ENCODE results near the gene ARL15.

Gene ARL15

DNA sequence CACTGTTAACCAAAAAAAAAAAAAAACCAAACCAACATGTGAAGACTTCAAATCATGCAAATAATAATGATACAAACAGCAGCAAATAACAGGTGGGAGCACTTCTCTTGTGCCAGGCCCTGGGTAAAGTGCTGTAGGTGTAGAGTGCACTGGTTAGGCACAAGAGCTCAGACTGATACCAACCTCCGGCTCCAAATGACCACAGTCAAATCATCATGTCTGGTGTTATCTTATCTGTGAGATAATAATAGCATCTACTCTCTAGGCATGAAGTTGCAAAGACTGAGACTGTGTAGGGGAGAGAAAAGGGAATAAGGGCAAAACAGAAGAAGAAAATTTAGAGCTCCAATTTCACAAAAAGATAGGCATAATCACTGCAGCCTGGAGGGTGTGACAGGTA, 159.5 kb downstream of the ARL15 start:
- DNase-seq (ENCODE audit: low spot score), result no peak

DNA sequence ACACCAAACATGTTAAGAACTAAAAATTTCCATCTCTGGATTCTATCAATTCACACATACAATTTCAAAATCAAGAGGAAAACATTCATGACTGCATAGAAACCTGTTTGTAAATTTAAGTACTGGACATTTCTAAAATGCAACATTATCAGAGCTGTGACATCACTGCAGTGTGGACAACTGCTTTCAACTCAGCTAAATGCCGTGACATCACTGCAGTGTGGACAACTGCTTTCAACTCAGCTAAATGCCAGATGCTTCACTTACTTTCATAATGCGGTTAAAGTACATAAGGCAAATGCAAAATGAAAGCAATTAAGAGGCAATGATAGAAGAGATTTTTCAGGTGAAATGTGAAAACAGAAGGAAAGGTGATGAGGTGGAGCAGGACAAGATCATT, 161.5 kb downstream of the ARL15 start:
- no peak for DNase-seq (ENCODE audit: low spot score)

DNA sequence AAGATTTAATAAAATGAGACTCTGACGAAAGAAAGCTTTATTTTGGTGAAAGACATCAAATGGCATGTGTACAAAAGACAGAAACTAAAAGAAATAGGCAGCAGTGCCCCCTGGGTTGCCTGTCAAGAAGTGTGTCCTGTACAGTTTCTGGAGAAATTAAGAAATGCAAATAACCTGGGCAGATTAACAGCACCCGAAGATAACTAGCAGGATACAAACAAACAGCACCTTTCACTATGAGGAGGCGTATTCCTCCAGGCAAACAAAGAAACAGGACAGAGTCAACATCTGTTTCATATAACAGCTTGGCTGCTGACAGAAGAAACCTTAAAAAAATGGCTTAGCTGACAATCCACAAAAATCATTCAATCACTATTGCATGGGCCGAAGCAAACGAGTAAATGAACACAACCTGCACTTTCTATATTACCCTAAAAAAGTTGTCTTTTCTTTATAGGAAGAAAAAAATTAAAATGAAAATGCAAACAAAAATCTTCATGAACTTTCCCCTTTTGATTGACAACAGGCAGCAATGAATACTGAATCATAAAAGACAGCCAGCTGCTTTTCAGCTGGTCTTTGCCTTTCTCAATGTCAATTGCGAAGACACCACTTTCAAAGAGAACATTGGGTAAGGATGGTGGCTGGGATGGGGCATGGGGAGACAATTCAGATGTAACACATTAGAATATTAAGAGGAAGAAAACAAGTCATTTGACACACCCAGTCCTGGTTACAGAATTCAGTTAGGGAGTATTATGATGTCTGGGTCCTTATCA, 162.1 kb downstream of the ARL15 start:
- no peak for DNase-seq (ENCODE audit: low spot score)

DNA sequence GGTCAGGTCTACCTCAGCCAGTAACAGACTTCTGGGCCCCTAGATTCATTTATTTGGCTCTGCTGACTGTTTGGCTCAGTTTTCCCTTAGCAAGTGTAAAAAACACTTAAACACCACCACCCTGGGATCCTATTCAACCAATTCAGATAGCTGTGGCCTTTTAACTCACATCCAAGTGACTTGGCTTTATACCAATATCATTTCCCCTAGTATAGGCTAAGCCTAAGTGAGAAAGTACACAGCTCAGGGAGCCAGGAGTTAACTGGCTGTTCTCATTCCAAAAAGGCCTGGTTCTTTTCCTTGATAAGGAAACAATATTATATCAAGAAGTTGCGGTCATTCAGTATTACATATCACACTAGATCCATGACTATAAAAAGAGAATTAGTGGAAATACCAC, 163.5 kb downstream of the ARL15 start:
- no peak for DNase-seq (ENCODE audit: low spot score)

DNA sequence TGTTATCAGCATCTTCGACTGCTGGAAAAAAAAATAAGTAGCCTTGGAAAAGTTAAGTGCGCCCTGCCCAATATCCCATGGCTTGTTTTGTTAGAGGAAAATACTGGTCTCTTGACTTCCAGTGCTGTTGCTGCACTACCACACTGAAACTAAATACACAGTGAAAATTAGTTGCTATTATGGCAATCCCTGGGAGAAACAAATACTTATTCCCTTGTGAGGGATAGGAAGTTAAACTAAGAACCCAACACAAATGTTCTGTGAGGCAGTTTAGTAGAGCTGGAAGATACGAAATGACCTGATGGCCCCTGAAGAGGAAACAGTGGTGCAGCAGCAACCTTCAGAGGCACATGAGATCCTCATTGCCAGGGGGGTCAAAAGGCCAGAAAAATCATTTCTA, 164.0 kb downstream of the ARL15 start:
- DNase-seq (ENCODE audit: low spot score), result no peak

DNA sequence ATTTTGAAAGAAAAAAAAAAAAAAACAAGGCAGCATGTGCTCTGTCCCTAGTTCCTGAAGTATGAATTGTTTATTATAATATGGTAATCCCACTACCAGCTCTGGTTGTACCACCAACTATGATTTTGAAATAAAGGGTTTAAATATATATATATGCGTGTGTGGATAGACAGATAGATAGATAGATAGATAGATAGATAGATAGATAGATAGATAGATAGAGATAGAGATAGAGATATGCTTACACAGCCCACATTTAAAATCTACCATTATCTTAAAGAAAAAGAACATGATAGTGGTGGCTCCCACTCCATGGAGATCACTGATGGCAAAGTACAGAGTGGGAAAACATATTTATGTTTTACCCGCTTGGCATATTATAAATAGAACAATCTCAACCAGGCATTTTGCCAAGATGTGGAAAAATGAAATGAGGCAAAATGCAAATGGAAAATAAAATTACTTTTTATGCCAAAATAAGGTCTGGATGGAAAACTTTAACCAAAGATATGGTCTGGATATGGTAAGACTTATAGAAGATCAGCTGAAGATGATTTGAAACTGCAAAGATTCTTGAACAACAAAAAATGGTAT, 170.0 kb downstream of the ARL15 start:
- DNase-seq (ENCODE audit: low spot score), result no peak

DNA sequence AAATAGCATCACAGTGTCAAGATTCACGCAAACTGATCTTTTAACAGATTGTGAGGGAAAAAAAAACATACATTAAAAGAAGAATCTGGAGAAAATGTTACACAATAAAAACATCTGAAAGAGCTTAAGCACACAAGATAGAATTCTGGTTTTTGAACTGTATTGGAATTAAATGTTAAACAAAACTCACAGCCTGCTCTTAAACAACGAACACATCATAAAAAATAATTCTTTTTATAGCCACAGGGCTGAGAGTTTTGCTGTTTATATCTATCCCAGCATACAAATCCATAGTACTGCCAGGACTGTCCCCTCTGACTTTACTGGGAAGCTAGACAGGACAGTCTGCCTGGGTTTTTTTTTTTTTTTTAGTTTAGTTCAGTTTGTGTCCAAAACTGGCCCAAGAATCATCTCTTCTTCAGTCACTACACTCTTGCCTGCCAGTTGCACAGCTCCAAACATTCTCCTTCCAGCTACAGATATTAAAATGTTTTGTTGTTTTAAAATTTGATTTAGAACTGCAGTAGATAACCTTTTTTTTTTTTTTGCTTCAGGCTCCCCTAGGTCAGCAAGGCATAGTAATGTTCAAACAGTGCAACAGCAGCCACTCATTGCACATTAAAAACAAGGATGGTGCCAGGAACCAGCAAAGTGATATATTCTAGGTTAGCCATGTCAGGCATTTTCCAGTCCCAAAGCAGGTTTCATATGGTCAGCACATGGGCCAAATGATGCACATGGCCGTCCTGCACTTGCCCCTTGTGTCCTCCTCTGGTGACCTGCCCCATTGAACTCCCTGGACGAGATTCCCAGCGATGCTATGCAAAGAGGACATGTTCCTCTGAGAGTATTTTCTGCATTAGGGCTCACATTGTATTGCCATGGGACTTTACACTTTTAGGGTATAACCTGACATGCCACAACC, 173.6 kb downstream of the ARL15 start:
- DNase-seq (ENCODE audit: low spot score), result no peak

DNA sequence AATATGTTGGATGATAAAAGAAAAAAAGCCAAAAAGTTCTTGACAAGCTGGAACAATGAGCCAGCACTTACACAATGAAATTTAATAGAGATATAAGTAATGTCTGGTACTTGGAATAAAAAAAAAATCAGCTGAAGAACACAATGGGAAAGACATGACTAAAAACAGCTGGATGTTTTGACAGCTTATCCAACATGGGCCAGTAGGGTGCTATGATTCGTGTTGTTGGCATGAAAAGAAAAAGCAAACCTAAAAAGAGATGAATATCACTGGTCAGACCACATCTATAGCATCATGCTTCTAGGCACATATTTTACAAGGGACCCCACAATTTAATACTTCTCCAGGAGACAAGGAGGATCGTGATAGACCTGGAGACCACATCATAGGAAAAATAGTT, 175.3 kb downstream of the ARL15 start:
- DNase-seq (ENCODE audit: low spot score), result no peak

DNA sequence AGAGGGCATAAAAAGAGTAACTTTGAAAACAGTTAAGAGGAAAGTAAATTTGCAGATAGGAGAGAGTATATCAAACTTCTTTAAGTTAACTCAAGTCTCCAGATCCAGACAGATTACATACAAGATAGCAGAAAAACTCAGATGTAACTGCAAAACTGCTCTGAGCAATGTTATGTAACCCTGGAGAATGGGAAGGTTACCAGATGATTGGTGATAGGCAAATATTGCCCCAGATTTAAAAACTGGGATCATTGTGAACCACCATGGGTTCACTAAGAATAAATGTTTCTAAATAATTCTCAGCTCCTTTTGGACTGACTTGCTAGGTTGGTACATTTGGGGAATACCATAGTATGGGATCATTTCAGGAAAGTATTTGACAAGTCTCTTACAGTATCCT, 176.5 kb downstream of the ARL15 start:
- DNase-seq (ENCODE audit: low spot score), result no peak

DNA sequence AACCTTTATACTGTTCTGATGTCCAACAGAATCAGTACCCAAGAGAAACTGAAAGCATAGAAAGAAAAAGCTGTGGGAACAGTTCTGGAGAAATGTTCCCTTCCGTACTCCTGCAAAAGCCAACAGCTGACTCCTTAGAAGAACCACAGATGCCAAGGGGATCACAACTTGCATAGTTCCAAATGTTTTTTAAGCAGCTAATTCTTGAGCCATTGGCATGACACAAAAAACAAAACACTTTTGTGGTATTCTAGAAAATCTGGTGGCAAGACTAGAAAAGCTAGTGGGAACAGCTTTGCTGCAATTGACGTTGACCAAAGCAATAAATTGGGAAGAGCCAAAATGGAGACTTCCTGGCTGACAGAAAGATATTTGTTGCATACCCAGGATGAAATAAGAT, 189.9 kb downstream of the ARL15 start:
- DNase-seq (ENCODE audit: low spot score), result no peak

DNA sequence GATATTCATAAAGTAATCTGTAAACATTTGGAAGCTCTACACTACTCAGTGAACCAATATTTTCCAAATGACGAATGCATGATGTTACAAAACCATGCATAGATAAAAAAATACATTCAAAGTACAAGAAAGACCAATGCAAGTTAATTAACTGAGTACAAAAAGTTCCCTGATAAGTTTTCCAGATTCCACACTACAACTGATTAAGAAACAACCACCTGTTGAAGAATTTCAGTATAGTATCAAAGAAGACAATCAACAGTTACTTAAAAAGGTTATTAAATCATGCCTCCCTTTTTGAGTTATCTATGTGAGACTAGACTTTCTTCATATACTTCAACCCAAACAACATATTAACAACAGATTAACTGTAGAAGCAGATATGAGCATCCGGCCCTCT, 192.4 kb downstream of the ARL15 start:
- no peak for DNase-seq (ENCODE audit: low spot score)

DNA sequence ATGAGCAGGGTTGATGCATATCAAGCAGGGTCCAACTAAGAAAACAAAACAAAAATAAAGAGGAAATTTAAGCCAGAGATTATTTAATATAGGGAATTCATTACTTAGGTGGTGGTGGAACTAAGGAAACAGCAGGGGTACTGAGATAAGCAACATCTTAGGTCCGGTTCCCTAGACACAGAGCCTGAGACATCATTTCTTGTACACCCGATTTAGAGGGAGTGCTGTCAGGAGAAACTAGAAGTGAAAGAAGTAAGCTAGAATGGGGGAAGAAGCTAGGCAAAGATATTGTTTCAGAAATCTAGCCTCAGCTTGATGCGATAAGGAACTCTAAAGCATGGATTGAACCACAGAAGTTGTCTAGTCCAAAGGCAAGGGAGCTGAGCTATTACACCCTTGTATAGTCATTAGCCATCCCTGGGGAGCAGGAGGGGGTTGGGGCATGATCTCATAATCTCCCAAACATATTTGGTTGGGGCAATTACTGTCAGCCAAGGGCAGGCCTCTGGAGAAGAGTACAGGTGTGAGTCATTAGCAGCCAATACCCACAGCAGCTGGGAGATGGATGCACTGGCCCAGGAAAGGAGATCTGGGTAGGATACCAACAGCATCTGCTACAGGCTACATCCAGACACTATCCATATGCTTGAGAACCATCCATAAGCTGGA, 194.5 kb downstream of the ARL15 start:
- DNase-seq (ENCODE audit: low spot score), result no peak

DNA sequence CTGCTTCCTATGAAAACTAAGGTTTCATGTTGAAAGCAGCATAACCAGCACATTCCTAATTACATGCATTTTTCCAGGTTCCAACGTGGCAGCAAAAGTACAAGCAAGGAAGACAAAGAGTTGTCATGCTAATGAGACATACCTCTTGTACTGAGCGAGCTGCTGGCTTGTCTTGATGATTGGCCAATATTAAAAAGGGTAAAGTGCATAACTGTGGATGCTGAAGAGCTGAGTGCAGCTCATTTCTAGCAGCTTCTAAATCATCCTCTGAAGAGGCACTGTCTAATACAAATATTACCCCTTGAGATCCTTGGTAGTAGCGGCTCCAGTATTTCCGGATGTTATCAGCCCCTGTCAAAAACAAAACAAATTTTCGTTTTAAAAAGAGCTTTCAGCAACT, 197.3 kb downstream of the ARL15 start:
- DNase-seq (ENCODE audit: low spot score), result no peak

DNA sequence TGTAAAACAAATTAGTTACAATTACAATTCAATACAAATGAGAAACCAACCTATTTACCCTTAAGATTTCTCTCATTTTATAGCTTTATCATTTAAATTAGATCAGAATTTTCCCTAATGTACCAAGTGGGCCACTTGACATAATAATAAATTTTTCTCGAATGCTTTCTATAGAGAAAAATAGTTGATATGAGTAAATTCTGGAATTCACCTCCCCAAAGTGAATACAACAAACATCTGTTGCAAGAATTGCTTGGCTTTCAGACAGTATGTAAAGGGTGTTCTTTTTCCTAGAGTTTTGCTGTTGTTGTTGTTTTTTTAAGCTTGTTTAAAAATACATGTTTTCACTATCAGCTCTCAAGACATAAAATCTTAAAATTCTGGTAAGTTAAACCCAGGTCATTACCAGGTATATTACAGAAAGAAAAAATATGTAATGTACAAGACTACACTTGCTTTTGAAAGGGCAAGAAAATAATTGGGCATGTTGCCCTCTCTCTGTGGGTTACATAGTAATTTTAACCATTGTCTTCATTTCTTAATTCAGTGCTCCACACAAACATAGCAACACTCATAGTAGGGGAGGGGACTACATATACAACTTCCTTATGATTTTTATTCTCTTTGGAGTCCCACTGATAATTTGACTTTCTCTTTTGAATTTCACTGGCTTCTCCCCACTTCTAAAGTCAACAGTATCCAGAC, 200.6 kb downstream of the ARL15 start:
- DNase-seq (ENCODE audit: low spot score), result no peak

DNA sequence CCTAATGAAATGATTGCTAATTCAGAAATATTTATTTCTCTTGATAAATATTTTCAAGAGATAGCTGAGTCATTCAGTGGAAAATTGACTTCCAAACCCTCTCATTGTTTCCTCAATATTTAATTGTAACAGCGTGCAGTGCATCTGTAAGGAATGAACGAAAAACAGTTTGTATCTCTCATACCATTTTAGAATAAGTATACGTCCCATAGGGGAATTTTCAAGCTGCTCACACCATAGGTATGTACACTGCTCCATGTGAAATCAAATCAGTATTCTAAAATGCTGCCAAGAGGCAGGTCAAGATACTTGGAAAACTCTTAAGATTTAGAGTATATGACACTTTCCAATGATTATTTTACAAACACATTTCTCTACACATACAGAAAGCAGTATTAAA, 202.2 kb downstream of the ARL15 start:
- no peak for DNase-seq (ENCODE audit: low spot score)

DNA sequence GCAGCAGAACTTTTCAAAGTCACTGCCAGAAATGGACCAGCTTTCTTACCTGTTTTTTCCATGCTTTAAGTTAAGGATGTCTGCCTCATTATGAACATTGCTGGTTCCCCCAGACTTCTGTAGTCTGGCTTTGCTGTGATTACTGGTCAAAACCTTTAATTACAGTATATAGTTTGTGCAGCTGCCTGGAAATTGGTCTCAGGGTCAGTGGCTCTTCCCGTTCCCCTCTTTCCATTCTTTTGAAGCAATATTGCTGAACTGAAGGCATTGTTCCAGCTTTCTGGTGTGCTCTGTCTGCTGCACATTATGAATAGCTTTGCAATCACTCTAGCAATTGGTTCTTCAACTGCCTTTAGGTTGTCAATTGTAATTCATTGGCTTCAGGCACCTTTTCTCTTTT, 206.5 kb downstream of the ARL15 start:
- DNase-seq (ENCODE audit: low spot score), result no peak

DNA sequence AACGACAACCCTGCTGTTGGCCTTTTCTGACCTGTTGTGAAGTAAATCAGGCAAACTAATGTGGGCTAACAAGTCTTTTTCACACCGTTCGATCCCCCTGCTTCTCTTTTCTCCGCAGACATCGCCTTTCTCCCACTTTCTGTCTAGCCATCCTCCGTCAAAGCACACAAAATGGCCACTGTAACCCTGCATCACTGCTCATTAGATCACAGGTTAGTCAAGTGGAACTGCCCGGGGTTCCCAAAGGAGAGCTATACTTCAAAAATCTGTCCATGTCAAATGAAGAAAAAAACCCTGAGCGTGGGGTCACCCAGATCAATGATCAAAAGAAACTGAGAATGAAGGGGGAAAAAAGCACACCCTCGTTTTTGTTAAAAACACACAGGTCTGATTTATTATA, 212.1 kb downstream of the ARL15 start:
- no peak for DNase-seq (ENCODE audit: low spot score)

DNA sequence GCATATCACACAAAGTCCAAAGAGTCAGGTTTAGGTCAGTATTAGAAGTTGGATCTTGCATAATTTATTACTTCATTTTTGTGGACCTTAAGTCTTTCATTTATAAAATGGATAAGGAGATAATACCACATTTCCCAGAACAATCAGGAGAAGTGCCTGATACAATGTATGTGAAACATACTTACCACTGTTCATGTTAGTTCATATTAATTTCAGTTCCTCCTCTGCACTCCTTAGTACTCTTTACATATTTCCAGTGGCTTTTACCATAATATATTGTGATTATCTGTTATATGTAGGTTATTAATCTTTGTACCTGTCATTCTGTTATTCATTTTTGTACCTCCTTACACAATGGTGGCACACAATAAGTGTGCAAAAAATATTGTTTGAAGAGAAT, 214.4 kb downstream of the ARL15 start:
- no peak for DNase-seq (ENCODE audit: low spot score)

DNA sequence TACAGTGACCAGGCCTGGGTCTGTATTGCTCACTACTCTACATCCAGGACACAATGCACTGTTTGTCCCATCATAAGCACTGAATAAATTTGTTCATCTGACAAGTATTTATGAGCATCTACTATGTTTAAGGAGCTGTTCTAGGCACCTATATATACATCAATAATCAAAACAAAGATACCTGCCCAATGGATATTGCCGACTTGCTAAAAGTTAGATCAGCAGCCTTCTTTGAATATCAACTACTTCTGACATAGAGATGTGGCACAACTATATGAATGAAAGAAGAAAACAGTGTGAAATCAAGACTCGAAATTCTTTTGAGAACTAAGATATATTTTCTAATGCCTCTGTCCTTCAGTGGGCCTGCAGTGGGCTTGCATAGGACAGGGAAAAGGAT, 215.7 kb downstream of the ARL15 start:
- no peak for DNase-seq (ENCODE audit: low spot score)

DNA sequence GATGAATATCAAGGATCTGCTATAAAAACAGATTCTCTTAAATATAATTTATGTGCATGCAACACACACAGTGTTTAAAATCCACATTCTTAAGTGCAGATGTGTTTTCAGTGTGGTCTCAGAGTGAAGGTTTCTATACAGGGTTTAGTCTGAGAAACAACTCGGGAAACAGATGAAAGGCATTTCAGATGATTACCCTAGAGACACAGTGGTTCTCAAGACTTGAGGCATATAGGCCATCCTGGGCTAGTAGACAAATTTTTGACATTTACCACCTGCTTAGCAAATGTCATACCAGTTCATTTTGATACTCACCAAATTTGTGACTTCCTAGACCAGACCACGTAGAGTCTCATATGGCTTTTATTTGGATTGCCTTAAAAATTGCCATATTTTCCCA, 216.5 kb downstream of the ARL15 start:
- DNase-seq (ENCODE audit: low spot score), result no peak

DNA sequence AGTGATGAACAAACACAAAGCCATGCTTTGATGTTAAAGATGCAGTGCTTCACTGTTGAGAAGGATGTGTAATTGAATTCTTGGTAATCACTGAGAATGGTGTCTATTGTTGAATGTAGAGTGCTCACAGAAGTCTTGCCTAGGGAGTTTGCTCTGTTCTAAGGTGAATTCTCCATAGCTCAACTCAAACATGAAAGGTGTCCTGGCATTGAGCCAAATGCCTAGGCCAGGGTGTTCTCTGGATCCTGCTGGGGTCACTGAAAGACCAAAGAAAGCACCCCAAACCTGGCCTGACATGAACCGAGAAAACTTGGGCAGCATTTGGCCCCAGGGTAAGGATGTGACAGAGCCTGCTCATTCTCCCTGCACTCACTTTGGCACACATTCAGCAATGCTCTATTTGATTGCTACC, 217.3 kb downstream of the ARL15 start:
- no peak for DNase-seq (ENCODE audit: low spot score)
